Cerebellar cortex (tissue), 1 donor: ENCODE measurements around the gene SIAH3.
A peak's percentile ranks its signal among the peaks of the same experiment; 100 is the strongest.
"Not testable (repeated sequence)": the region's sequence is repeated elsewhere in the genome, so short reads cannot be mapped to it uniquely, and the experiment has no call there.

Source experiments
- DNase-seq: peaks from one replicate; pipeline ENCODE4 v3.0.0-alpha.2; 2015; ENCODE audit warnings: low spot score

SIAH3 gene

DNA sequence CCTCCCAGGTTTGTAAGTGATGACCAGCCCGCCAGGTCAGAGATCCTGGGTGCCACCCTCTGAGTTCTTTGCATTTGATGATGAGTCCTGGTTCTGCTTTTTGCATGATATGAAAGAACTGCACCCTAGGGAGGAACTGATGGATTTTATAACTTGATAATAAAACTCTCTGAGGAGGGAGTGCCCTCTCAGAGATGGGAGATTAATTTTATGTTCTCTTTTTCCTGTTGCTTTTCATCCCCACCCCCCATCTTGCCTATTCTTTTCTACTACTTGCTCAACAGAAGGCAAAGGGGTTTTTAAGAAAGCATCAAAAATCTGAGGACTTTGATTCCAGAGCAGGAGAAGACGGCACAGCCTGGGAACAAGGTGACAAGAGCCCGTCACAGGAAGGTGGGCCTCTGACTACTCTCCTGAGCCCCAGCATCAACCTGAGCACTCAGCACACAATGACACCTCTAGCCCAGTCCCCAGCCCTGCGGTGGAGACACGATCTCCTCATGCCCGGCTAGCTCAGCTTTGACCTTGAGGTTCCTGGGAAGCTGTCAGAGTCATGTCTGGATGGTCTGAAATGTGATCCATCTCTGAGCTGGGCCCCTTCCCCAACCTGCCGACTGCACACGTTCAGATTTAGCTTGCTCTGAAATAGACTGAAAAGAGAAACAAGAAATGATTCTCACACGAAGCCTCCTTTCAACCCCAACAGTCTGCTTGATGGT, 69.1 kb downstream of the SIAH3 start:
- no peak for DNase-seq

DNA sequence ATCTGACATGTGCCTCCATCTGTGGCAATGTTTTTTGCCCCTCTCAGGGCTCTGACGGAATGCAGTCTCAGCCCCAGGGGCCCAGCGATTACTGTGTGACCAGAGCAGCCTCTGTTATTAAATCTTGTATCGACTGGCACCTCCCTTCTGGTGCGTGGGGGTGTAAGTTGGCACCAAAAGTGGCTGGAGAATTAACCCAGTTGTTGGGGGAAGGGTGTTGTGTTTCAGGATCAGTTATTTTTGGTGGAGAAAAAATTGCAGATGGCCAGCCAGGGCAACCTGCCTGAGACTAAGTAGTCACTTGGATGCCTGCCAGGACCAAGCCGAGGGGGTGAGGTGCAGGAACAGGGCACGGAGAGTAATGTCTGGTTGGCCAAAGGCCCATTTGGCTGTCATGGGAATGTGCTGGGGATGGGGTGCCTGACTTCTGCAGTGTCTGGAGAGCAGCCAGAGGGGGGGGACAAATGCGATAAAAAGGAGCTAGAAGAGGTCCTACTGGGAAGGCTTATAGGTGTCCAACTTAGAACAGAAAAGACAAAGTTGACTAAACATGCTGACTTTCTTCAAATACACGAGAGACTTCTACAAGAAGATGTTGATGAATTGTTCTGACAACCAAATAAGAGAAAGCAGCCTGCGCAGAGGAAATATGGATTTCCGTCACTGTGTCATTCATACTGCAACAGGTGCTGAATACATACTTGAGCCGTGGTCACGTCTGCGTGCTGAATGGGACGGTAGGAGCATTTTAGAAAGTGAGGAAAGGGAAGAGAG, 69.8 kb downstream of the SIAH3 start:
- DNase-seq, result peak; percentile 38

DNA sequence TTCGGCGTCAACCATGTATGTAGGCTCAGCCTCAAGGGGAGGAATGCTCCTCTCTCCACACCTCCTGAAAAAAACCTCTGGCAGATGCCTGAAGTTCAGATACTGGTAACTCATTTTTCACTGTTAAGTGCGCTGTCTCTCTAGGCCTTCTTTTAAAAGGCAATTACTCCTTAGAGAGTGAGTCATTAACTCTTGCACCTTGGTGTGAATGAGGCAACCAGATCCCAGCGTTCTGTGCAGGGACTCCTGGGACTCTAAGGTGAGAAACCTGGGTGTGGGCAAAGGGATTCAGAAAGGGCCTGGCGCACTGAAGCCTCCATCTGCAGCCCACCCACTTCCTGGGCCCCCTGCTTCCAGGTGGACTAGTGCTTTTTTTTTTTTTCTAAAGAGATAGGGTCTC, 71.7 kb downstream of the SIAH3 start:
- no peak for DNase-seq

DNA sequence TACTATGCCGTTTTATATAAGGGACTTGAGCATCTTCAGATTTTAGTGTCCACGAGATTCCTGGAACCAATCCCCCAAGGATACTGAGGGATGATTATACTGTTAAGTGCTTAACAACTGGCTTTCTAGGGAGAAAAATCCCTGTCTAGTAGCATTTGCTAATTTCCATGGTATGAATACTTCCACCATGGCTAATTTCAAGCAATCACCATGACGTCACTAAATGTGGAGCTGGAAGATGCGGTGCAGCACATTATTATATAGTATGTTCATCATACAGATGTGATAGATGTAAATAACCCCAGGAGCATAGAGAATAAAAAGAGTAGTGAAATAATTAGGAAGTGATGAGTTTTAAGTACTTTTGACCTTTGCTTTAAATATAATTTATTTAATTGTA, 72.7 kb downstream of the SIAH3 start:
- DNase-seq, result no peak

DNA sequence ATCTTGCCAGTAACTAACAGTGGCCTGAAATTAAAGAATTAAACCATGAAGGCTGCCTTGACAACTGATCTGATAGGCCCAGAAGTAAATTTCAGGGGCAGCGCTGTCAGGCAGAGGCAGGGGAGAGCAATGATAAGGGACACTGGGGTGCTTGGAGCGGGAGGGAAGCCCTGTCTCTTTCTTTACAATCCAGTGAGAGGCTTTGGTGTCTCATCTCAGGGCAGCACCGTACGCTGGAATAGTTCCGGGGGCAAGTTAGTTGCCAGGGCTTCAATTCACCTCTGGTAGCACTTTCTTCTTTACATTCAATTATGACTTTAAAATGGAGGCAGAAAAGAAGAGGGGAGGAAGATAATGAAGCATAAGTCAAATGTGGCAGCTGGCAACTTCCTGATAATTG, 74.8 kb downstream of the SIAH3 start:
- DNase-seq, result no peak

DNA sequence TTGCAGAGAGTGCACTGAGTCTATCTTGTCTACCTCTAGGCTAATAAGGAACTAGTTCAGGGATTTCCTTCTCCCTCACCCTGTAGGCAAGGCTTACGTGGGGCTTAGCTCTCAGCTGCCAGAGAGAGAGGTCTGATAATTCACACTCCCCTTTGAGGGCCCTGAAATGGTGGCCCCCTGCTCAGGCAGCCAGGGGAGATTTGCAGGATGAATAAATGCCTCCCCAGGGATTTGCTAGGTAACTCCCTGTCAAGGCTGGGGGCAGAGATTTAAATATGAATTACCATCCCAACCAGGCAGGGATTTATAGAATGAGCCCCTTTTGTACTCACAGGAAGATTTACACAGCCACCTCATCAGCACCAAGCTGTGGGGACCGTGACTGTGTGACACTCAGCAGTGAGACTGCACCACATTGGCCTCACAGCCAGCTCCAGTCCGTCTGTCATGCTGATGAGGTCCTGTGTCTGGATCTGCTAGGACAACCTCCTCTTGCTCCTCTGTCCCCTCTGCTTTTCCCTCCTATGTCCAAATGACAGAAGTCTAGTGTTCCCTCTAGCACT, 76.1 kb downstream of the SIAH3 start:
- no peak for DNase-seq

DNA sequence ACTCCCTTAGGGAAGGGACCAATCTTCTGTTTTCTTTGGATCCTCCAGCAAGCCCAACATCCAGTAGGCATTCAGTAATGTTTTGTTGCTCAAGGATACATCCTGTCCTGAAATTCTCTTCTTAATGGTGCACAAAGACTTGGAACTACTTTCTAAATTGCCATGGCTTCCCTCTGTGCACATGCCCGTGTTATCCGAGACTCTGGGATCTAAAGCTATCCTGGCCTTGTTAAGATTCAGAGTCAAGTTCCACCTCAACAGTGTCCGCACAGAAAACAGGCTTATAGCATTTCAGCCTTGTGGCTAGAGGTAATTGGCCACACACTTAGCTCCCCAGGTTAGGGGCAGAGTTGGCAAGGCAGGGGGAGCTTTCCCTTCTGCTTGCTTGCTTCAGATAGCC, 77.6 kb downstream of the SIAH3 start:
- DNase-seq, result no peak

DNA sequence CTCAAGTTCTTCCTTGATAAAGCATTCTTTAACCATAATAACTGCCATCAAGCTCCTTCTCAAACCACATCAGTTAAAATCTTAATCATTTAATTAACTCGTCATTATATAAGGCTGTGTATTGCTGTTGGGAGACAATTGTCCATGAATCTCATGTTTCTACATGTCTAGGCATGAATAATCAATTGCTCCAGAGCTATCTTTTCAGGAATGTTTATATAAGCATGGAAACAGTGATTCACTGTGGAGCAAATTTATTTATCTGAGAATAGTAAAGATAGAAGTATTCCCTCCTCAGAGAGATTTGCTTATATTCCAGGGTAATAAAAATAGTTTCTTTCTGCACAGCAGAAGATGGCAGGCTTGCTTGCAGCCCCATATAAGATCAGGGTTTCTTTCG, 78.3 kb downstream of the SIAH3 start:
- no peak for DNase-seq

DNA sequence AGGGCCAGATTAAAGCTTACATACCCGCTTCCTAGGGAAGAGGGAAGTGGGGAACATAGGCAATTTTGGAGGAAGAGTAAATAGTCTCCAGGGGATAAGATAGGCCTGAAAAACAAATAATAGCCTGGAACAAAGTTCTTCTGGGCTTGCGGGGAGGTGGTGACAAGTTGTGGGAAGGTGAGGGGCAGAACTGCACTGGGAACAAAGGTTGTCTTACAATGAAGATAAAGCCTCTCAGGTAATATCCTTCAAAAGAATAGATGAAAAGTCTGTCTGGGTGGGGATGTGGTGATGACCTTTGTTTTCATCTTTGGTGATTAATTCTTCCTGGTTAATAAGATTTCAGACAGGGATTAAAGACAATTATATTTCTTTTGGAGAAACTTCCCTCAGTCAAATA, 80.7 kb downstream of the SIAH3 start:
- DNase-seq, result no peak

DNA sequence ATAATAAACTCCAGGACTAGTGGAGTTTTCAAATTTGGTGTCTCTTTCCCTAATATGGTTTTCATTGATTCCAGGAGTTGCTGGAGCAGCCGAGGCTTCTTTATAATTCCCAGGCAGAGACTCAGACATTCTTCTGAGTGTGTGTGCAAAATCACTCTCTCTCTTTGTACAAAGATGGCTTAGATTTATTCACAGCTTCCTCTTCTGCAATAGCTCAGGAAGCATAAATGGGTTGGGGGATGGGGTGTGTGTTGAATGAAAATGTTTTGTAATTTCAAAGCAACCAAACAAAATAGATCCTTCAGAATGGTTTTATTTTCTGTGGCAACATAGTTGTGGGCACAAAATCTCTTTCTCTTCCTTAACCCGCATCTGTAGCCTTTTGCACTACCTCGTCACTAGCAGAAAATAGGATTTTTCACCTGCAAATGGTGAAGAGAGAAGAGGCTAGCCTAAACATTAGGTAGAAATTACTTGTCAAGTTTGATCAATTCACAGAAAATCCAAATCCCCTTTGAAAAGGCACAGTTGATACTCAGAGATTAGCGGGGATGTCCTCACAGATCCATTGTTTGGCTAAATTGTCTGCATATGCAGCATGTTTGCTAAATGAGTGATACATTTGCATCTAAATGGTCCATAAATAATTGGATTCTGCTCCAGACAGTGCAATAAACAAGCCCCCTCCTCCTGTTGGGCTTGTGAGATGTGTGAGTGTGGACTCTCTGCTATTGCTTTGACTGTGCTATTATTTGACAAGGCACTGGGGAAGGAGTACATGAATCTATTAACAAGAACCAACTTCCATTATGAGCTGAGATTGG, 82.7 kb downstream of the SIAH3 start:
- no peak for DNase-seq

DNA sequence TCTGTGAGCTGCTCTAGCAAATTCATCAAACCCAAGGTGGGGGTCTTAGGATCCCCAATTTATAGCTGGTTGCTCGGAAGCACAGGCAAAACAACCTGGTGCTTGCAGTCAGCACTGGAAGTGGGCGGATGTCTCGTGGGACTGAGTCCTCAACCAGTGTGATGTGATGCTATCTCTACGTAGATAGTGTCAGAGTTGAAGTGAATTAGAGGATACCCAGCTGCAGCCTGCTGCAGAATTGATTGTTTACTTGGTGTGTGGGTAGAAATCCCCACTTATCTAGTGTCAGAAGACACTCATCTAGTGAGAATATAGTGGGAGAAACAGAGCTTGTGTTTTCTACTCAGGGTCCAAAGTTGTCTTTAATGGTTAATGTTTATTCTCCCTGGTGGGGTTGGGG, 86.1 kb downstream of the SIAH3 start:
- no peak for DNase-seq

DNA sequence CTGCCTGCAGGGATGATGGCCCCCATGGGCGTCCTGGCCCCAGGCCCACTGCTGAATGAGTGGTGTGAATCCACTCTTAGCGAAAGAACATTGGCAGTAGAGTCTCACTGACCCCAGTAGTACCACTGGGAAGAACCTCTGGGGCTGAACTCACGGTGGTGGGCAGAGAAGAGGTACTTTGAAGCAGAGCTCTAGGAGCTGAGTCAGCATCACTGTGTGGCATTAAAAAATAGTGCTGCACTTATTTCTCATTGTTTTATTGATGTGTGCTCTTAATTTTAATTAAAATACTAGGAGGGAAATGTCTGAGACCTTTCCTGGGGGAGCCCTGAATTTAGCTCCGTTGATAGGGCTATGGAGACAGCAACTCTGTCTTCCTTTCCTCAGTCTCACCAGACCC, 88.1 kb downstream of the SIAH3 start:
- no peak for DNase-seq

DNA sequence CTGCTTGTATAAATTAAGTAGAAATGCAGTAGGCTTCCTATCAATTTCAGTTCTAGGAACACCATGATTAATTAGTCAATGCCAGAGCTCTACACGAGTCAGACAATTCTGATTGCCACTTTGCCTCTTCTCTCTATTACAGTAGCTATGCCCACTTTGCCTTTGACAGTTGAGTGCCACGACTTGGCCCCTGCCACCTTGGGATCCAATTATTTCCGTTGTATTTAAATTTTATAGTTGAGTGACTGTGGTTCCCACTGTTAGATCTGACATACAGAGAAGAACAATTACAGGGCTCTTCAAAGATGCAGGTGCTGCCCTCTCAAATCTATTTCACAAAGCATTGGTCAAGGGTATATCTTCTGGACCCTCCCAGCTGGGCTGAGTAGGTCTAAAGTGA, 94.0 kb downstream of the SIAH3 start:
- not testable (repeated sequence) for DNase-seq

DNA sequence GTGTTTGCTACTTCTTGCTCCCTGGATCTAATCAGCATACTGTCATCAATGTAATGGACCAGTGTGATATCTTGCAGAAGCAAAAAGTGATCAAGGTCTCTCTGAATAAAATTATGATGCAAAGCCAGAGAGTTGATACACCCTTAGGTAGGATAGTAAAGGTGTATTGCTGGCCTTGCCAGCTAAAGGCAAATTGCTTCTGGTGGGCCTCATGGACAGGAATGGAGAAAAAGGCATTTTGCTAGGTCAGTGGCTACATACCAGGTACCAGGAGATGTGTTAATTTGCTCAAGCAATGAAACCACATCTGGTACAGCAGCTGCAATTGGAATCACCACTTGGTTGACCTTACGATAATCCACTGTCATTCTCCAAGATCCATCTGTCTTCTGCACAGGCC, 95.1 kb downstream of the SIAH3 start:
- DNase-seq, result not testable (repeated sequence)

DNA sequence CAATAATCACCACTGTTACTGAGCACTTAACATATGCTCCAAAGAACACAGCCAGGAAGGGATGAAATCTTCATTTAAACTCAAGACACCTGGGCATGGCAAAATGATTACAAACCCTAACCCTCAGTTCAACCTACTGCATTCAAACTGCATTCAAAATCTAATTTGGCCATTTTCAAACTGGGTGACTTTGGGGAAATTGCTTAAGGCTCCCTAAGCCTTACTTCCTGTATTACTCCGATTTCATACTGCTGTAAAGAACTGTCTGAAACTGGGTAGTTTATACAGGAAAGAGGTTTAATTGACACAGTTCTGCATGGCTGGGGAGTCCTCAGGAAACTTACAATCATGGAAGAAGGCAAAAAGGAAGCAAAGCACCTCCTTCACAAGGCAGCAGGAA, 99.0 kb downstream of the SIAH3 start:
- no peak for DNase-seq

DNA sequence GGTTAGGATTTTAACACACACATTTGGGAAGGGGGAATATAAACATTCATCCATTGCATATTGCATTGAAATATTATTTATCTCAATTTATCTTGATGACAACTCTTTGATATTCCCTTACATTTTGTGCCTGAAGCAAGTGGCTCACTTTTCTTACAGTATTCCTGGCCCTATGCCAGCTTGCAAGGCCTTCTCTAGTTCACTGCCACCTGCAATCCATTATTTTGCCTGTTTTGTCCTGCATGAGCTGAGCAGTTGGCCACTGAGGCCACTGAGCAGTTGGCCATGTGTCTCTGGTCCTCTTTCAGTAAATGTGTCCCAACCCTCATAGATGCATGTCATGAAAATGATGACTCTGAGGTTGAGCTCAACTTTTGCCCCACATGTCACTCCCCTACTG, 99.7 kb downstream of the SIAH3 start:
- no peak for DNase-seq

DNA sequence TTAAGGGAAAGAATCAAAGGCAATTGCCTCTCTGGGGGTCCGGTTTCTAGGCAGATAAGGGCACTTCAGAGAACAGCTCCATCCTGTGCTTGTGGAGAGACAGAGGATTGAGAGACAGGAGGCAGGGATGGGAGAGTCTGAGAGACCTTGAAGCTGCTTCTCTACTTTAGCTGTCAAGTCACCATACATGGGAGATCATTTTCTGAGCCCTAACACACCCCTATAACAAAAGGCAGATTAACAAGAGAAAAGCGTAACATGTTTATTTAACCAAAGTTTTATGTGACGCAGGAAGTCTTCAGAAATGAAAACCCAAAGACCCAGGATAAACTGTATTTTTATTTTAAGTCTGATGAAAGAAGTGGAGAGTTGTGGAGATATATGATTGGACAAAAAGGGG, 101.0 kb downstream of the SIAH3 start:
- no peak for DNase-seq

DNA sequence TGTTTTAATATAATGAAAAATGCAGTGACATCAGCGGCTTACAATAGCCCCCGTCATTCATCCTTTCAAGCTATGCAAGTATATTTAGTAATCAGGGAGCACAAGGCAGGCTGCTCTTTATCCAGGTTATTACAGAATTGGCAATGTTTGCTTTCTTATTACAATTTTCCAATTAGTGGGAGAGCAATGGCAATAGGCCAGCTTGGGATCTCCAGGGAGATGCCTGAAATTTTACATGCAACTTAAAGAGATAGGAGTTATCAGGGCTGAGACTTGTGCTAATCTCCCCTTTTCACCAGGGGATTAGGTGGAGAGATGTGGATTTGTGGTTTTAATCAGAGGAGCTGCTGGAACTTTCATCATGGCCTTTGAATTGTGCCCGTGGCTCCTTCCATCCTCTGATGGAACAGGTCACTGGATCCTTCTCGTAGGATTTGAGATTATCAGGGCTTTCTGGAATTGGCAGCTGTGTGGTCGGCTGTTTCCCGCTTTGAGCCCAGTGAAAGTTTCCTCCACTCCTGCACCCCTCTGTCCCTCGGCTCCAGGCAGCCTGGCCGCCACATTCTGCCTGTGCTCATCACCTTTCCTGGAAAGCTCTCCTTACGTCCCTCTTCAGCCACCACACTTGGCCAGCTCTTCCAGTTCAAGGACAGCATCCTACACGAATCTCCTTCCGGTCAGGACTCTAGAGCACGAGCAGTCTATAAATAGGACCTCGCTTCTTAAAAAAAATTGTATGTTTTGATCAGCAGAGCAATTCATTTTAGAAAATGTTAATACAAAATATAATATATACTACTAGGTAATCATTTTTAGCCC, 102.4 kb downstream of the SIAH3 start:
- DNase-seq, result no peak

DNA sequence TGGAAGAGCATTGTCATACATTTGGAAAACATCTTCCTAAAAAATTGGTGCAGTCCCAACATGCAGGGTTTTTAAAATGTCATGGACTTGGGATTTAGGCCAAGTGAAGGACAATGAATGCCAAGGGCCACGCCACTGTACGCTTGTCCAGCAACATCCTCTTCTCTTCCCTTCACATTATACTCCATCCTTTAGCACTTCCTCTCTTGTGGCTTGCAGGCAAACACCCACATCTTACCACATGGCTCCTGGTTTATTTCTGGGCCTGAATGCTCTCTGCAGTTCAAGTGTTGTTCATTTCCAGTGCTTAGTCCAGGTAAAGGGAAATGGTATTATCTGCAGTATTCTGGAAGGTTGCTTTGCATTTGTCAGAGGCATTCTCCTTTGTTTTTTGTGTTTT, 104.5 kb downstream of the SIAH3 start:
- no peak for DNase-seq

DNA sequence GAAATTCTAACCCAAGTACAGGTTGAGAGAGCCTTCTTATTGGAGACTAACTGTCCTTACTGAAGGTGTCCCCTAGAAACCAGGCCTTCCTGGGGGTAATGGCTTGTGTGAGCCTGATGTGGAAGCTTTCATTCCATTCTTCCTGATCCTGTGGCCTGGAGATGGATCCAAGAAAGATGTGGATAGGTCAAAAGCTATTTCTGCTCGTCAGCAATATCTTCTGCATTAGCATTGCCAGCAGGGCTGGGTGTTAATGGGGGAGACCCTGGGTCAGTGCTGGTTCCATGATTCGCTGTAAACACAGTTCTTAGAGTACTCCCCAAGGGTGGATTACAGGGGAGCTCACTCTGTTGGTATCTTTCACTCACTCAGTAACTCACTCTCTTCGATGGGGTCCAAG, 106.6 kb downstream of the SIAH3 start:
- DNase-seq, result no peak

DNA sequence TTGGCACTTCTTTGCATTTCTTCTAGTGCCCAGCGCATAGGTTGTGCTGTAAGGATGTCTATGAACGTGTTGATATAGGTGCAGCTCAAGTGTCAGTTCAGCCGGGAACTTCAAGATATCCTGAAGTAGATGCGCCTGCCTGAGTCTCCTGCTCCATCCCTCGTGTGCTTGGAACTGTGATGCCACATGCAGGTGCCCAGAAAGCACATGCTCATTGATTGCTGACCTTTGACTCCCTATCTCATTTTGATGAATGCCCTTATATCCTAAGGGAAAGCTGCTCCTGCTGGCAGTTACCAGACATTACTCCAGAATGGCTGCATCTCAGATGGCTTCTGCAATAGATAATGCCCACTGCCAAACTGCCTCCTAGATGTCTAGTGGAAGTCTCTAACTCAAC, 108.6 kb downstream of the SIAH3 start:
- DNase-seq, result no peak

DNA sequence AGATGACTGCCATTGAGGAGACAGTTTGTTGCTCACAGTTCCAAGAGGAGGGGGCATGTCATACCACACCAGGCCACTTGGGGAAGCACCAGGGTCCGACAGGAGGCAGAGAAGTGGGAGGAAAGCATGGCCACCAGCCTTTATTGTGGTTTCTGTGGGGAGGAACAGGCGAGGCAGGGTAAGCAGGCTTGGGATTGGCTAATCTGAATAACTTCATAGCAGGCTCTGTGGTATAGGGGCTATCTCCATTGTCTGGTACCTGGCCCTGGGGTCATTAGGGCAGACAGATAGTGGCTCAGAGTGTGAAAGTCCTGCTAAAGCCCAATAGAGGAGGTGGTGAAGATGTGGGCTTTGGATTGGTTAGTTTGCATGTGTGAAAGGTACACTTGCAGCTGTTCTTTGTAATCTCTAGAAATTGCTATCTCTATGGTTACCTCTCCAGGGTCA, 114.0 kb downstream of the SIAH3 start:
- no peak for DNase-seq
